AG04450 (cell line): Measurements from ENCODE around the gene UPK3A. TPM values are rescaled to one million over a fixed set of nuclear protein-coding genes. Genes with fewer than 3 reads are reported as not detected.

Experiments
- CTCF ChIA-PET: fragments of 300-600, 350-600 bp; formaldehyde crosslinking; extraction: SDS; loops from one replicate; lab custom pipeline; 2022; ENCODE audit warnings: antibody characterized with exemption, inconsistent platforms; lab: Charles Lee
- POLR2A ChIA-PET: fragments of 350-600 bp; formaldehyde crosslinking; extraction: SDS; loops from one replicate; lab custom pipeline; 2021; ENCODE audit warnings: antibody characterized with exemption, inconsistent platforms; lab: Yijun Ruan, JAX
- DNase-seq: peaks from one replicate; pipeline ENCODE4 v3.0.0-alpha.2; 2011; ENCODE audit warnings: low read depth, low spot score
- H3K27ac ChIP-seq: one replicate; pipeline ENCODE4 v1.5.1; 2012; ENCODE audit warnings: low read depth, low read length, control low read depth
- H3K27me3 ChIP-seq: one replicate; pipeline ENCODE4 v1.6.0; 2012; ENCODE audit warnings: low read length; ENCODE audit not compliant: control insufficient read depth, insufficient read depth
- H3K4me3 ChIP-seq: 2 replicates; pipeline ENCODE4 v1.5.1; 2011; ENCODE audit warnings: mild to moderate bottlenecking, low read depth, low read length, control low read depth
- H3K9me3 ChIP-seq: 2 replicates; pipeline ENCODE4 v1.5.1; 2012; ENCODE audit warnings: low read length; ENCODE audit not compliant: control insufficient read depth, insufficient read depth
- polyA minus RNA-seq: library from RNA; depleted of rRNA, polyadenylated mRNA; stranded (reverse); fragments of >200 nt; gene quantifications from 2 replicates; pipeline ENCODE4 v1.2.3, GENCODE V29; 2011; rRNA and poly(A)+ RNA removed
- polyA plus RNA-seq: library from polyadenylated mRNA; depleted of rRNA; stranded (reverse); fragments of >200 nt; gene quantifications from 2 replicates; pipeline ENCODE4 v1.2.3, GENCODE V29; 2011; rRNA removed
- TF ChIP-seq, protein P1 (sequence below): IDR thresholded peaks from 2 replicates; pipeline ENCODE4 v1.5.1; 2011; ENCODE audit warnings: low read depth, low read length, control low read depth, inconsistent platforms

Gene UPK3A
- polyA plus RNA-seq (not detected in 2 replicates), polyA minus RNA-seq (not detected in 2 replicates)

GRCh38 chr22:45284705-45285262, at the start of gene UPK3A:
UPK3A (plus strand) TSS chr22:45284949; CDS start chr22:45285014, 65 bp downstream.
- no peaks in the 10 kb centered on the region; the same call in 1 of the 2 replicates for H3K9me3 ChIP-seq
- peaks cover 32% of the 10 kb centered on the region for H3K27me3 ChIP-seq
- no peak within 1 kb of the TSS for H3K27ac ChIP-seq
- H3K4me3 ChIP-seq: peak within 1 kb of the TSS; percentile 37
- CTCF ChIA-PET: no interaction called here
- TF ChIP-seq, protein P1, sequence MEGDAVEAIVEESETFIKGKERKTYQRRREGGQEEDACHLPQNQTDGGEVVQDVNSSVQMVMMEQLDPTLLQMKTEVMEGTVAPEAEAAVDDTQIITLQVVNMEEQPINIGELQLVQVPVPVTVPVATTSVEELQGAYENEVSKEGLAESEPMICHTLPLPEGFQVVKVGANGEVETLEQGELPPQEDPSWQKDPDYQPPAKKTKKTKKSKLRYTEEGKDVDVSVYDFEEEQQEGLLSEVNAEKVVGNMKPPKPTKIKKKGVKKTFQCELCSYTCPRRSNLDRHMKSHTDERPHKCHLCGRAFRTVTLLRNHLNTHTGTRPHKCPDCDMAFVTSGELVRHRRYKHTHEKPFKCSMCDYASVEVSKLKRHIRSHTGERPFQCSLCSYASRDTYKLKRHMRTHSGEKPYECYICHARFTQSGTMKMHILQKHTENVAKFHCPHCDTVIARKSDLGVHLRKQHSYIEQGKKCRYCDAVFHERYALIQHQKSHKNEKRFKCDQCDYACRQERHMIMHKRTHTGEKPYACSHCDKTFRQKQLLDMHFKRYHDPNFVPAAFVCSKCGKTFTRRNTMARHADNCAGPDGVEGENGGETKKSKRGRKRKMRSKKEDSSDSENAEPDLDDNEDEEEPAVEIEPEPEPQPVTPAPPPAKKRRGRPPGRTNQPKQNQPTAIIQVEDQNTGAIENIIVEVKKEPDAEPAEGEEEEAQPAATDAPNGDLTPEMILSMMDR: no peak
- DNase-seq: no peak
- POLR2A ChIA-PET: no interaction called here

DNA sequence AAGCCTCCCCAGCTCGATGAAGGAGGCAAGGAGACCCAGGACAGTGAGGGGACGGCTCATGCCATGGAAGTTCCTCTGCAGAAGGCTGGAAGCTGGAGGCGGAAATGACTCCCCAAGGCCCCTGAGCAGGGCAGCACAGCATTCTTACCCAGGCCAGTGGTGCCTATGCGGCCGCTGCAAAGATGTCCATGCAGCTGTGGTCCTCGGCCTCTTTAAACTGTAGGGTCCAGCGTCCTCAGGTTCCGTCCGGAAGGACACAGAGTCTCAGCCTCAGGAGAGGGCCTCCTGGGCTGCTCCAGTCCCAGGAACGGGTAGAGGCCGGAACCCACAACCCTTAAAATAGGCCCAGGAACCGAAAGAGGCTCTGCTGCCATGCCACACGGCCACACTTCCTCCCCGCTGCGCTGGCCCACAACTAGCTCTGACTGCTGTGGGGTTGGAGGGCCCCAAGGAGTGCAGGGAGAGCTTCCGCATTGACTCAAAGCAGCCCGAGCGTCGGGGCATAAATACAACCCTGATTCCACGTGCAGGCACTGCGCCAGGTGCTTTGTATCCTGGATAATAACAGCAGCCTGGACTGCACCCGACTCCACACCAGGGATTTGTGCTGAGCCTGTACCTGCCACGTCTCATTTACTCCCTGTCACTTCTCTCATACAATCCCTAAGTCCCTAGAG, 49.5 kb upstream of the UPK3A start:
- Histone ChIP-seq H3K27me3 (no peaks in the 10 kb centered on the region), H3K4me3 (no peak overlapping the region), H3K27ac (no peak overlapping the region), H3K9me3 (no peaks in the 10 kb centered on the region; the same call in 1 of the 2 replicates)
- POLR2A ChIA-PET: interaction anchor here (0.5 kb wide), 1 partner anchor 13 kb away, joined by 3 read pairs; no protein-coding TSS in a partner anchor
- TF ChIP-seq, protein P1: no peak
- CTCF ChIA-PET: no interaction called here
- DNase-seq: no peak

DNA sequence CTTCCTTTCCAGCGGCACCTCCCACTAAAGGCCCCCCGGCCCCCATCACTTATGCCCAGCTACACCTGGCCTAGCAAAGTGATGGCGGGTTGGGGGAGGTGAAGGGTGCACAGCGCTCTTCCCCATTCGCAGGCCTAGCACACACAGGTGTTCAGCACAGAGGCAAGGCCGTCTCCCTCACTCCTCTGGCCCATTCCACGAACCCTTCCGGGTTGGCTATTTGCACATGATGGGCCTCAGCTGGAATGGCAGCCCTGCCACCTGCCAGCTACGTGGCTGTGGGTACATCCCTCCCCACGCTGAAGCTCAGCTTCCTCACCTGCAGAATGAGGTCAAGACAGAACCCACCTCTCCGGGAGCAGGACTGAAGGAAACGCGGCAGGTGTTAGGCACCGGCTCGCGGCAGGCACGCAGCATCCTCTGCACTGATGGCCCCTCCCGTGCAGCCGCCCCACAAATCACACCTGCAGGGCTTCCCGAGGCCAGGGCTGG, 48.9 kb upstream of the UPK3A start:
- H3K27me3 ChIP-seq: no peaks in the 10 kb centered on the region
- TF ChIP-seq, protein P1: no peak
- no peak overlapping the region for H3K27ac ChIP-seq
- CTCF ChIA-PET: no interaction called here
- no peaks in the 10 kb centered on the region; the same call in 1 of the 2 replicates for H3K9me3 ChIP-seq
- no peak for DNase-seq
- H3K4me3 ChIP-seq: no peak overlapping the region
- POLR2A ChIA-PET: interaction anchor here (0.5 to 1.5 kb wide), 2 partner anchors 10 to 529 kb away, joined by 3 to 4 read pairs; no protein-coding TSS in a partner anchor

DNA sequence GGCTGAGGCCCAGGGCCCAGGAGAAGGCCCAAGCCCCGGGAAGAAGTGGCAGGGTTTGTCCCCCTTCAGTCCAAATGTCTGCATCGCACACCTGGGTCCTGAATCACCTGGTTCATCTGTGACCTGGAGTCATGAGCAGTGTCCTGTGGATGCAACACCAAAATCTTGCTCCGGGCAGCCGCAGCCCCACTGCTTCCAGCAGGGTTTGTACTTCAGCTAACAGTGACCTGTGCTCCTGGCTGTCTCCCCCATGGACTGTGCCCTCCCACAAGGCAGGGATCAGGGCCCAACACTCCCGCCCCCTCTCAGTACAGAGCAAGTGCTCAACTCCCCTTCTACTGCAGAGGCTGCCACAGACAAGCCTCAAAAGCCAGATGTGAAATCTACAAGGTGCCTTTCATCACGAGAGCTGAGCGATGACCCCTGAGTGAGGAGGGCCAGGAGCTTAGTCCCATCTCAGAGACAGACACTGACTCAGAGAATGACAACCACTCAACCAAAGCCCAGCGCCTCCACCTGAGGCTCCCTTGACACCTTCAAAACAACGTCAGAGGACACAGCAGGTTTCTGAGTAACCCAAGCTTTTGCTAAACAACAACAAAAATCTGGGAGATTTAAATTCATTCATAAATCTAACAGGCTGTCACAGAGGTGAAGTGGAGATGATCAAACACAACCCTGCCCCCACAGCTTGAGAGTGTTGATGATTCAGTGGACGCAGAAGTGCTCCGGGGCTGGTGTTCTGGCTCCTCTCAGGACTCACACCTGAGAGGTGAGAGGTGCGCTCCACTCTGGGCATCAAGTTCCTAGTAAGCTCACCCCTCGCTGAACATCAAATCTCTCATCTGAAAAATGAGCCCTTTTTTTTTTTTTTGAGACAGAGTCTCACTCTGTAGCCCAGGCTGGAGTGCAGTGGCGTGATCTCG, 47.4 kb upstream of the UPK3A start:
- Histone ChIP-seq H3K27me3 (no peaks in the 10 kb centered on the region), H3K4me3 (no peak overlapping the region), H3K27ac (no peak overlapping the region), H3K9me3 (no peaks in the 10 kb centered on the region; the same call in 1 of the 2 replicates)
- no peak for DNase-seq
- TF ChIP-seq, protein P1: no peak
- POLR2A ChIA-PET: interaction anchor here (1.5 kb wide), 1 partner anchor 9 kb away, joined by 4 read pairs; no protein-coding TSS in a partner anchor
- CTCF ChIA-PET: no interaction called here
